Neural cell (in vitro differentiated cells): Measurements from ENCODE around the gene TECPR2. TPM values are rescaled to one million over a fixed set of nuclear protein-coding genes. Genes with fewer than 3 reads are reported as not detected.

Experiments used
- H2AFZ ChIP-seq: fragments of 200-600, 300-800 bp; sonication (generic), shearing (Covaris generic); 2 replicates; pipeline ENCODE4 v1.6.0; 2014; ENCODE audit warnings: low read depth, mild to moderate bottlenecking, antibody characterized with exemption, low read length, moderate library complexity
- H3F3A ChIP-seq: fragments of 200-600 bp; shearing (Covaris generic); 2 replicates; pipeline ENCODE4 v1.6.1; 2016; ENCODE audit warnings: mild to moderate bottlenecking, moderate library complexity, mixed read lengths, antibody characterized with exemption, low read length; ENCODE audit not compliant: insufficient read depth, poor library complexity, severe bottlenecking
- H3K27ac ChIP-seq: fragments of 200-600, 300-800 bp; sonication (generic), shearing (Covaris generic); 2 replicates; pipeline ENCODE4 v1.5.1; 2014; ENCODE audit warnings: mild to moderate bottlenecking, low read length, moderate library complexity
- H3K27me3 ChIP-seq: fragments of 300-800, 200-600 bp; sonication (generic), shearing (Covaris generic); 2 replicates; pipeline ENCODE4 v1.6.0; 2014; ENCODE audit warnings: mild to moderate bottlenecking, low read depth, low read length, moderate library complexity; ENCODE audit not compliant: insufficient read depth
- H3K36me3 ChIP-seq: fragments of 300-800, 200-600 bp; sonication (generic), shearing (Covaris generic); 2 replicates; pipeline ENCODE4 v1.5.1; 2014; ENCODE audit warnings: mild to moderate bottlenecking, antibody characterized with exemption, low read length, moderate library complexity; ENCODE audit not compliant: insufficient read depth
- H3K4me2 ChIP-seq: fragments of 300-800, 200-600 bp; sonication (generic), shearing (Covaris generic); 2 replicates; pipeline ENCODE4 v1.6.0; 2014; ENCODE audit warnings: mild to moderate bottlenecking, low read length
- H3K4me3 ChIP-seq: fragments of 300-800, 200-600 bp; sonication (generic), shearing (Covaris generic); 2 replicates; pipeline ENCODE4 v1.5.1; 2014; ENCODE audit warnings: mild to moderate bottlenecking, low read length, moderate library complexity
- H3K79me2 ChIP-seq: fragments of 200-600 bp; shearing (Covaris generic); replicated peaks from 2 replicates; pipeline ENCODE4 v1.6.0; 2014; ENCODE audit warnings: mild to moderate bottlenecking, low read length, moderate library complexity; ENCODE audit not compliant: insufficient read depth
- H3K9ac ChIP-seq: fragments of 300-800, 200-600 bp; sonication (generic), shearing (Covaris generic); 2 replicates; pipeline ENCODE4 v1.6.1; 2016; ENCODE audit warnings: mild to moderate bottlenecking, low read length, mixed read lengths
- H3K9me2 ChIP-seq: fragments of 200-600 bp; shearing (Covaris generic); 2 replicates; pipeline ENCODE4 v1.6.1; 2016; ENCODE audit warnings: mild to moderate bottlenecking, low read length, mixed read lengths; ENCODE audit not compliant: insufficient read depth
- H3K9me3 ChIP-seq: fragments of 200-600, 300-800 bp; sonication (generic), shearing (Covaris generic); 2 replicates; pipeline ENCODE4 v1.6.1; 2016; ENCODE audit warnings: mild to moderate bottlenecking, mixed run types, low read length, moderate library complexity, mixed read lengths
- H4K20me1 ChIP-seq: fragments of 200-600 bp; shearing (Covaris generic); 2 replicates; pipeline ENCODE4 v1.6.1; 2016; ENCODE audit warnings: mild to moderate bottlenecking, mixed run types; ENCODE audit not compliant: insufficient read depth
- CTCF ChIP-seq: fragments of 450-650 bp; IDR thresholded peaks from 2 replicates; pipeline ENCODE4 v1.5.1; 2014; ENCODE audit warnings: antibody characterized with exemption, mild to moderate bottlenecking, moderate library complexity; ENCODE audit not compliant: poor library complexity, severe bottlenecking
- EP300 ChIP-seq: fragments of 450-650 bp; conservative IDR thresholded peaks from 2 replicates; pipeline ENCODE4 v1.6.1; 2014; ENCODE audit warnings: antibody characterized with exemption, mild to moderate bottlenecking, moderate library complexity; ENCODE audit not compliant: poor library complexity, severe bottlenecking
- EZH2 ChIP-seq: fragments of 200-600, 300-800 bp; shearing (Covaris generic), sonication (generic); IDR thresholded peaks from 2 replicates; pipeline ENCODE4 v1.6.1; 2014; ENCODE audit warnings: antibody characterized with exemption, low read length, borderline replicate concordance, mild to moderate bottlenecking; ENCODE audit not compliant: insufficient read depth, poor library complexity, severe bottlenecking
- MXI1 ChIP-seq: fragments of 450-650 bp; conservative IDR thresholded peaks from 2 replicates; pipeline ENCODE4 v1.6.1; 2014; ENCODE audit warnings: antibody characterized with exemption, mild to moderate bottlenecking; ENCODE audit not compliant: poor library complexity, severe bottlenecking
- POLR2AphosphoS5 ChIP-seq: IDR thresholded peaks from 2 replicates; pipeline ENCODE4 v1.6.1; 2012
- RAD21 ChIP-seq: fragments of 450-650 bp; conservative IDR thresholded peaks from 2 replicates; pipeline ENCODE4 v1.6.1; 2014; ENCODE audit warnings: antibody characterized with exemption, mild to moderate bottlenecking, moderate library complexity
- REST ChIP-seq: IDR thresholded peaks from 2 replicates; pipeline ENCODE4 v1.6.1; 2012; ENCODE audit warnings: borderline replicate concordance
- SMC3 ChIP-seq: fragments of 450-650 bp; conservative IDR thresholded peaks from 2 replicates; pipeline ENCODE4 v1.6.1; 2014; ENCODE audit warnings: antibody characterized with exemption, mild to moderate bottlenecking, moderate library complexity; ENCODE audit not compliant: poor library complexity
- TAF1 ChIP-seq: IDR thresholded peaks from 2 replicates; pipeline ENCODE4 v1.6.1; 2012; ENCODE audit warnings: low read depth
- polyA plus RNA-seq: library from polyadenylated mRNA; depleted of rRNA; stranded (reverse); fragments of >200 nt; gene quantifications from 2 replicates; pipeline ENCODE4 v1.2.3, GENCODE V29; 2014

The TECPR2 gene
- polyA plus RNA-seq, 1 donor from 2014 or later = 7.0 TPM

GRCh38 chr14:102394717-102395375 is 32.1 kb downstream of the TECPR2 start:
- Histone ChIP-seq H3K36me3 (peaks cover 5% of the 10 kb centered on the region), H3K4me2 (no peak overlapping the region), H4K20me1 (no peaks in the 10 kb centered on the region), H3K9me2 (no peaks in the 10 kb centered on the region), H3K27ac (no peak overlapping the region), H3K27me3 (no peaks in the 10 kb centered on the region), H2AFZ (no peak overlapping the region), H3K79me2 (no peaks in the 10 kb centered on the region), H3F3A (no peaks in the 10 kb centered on the region), H3K9me3 (no peaks in the 10 kb centered on the region), H3K4me3 (no peak overlapping the region), H3K9ac (no peak overlapping the region)
- no peak for TF ChIP-seq TAF1
- no peak for TF ChIP-seq MXI1
- no peak for TF ChIP-seq RAD21
- TF ChIP-seq EP300 = no peak
- TF ChIP-seq SMC3 = no peak
- TF ChIP-seq CTCF = no peak
- TF ChIP-seq EZH2 = no peak

- TF ChIP-seq EZH2 = no peak
- no peak for TF ChIP-seq RAD21
- no peak for TF ChIP-seq CTCF
- TF ChIP-seq EP300 = no peak
- no peak for TF ChIP-seq REST
- no peak for TF ChIP-seq POLR2AphosphoS5
- TF ChIP-seq MXI1 = no peak
- TF ChIP-seq SMC3 = no peak
- no peak for TF ChIP-seq TAF1
- Histone ChIP-seq H3K27ac (no peak overlapping the region), H3K36me3 (no peaks in the 10 kb centered on the region), H2AFZ (no peak overlapping the region), H3K4me2 (no peak overlapping the region), H3K4me3 (no peak overlapping the region), H3K27me3 (no peaks in the 10 kb centered on the region), H3K9me3 (no peaks in the 10 kb centered on the region), H3K9me2 (no peaks in the 10 kb centered on the region), H3K9ac (no peak overlapping the region), H4K20me1 (no peaks in the 10 kb centered on the region), H3F3A (no peaks in the 10 kb centered on the region), H3K79me2 (no peaks in the 10 kb centered on the region)
These were observed 33.8 kb downstream of the TECPR2 start for GRCh38 chr14:102396521-102396920.
